Fibroblast of mammary gland (primary cell): ENCODE results near the gene GARRE1.

ENCODE experiments used
- DNase-seq: peaks from one replicate; pipeline ENCODE4 v3.0.0-alpha.2; 2010; ENCODE audit warnings: low read depth
- H3K4me3 ChIP-seq: 2 replicates; pipeline ENCODE4 v1.5.1; 2011; ENCODE audit warnings: low read depth, mild to moderate bottlenecking, low read length, moderate library complexity; ENCODE audit not compliant: control insufficient read depth
- TF ChIP-seq, protein P1 (sequence below): conservative IDR thresholded peaks from 2 replicates; pipeline ENCODE4 v1.5.1; 2011; ENCODE audit warnings: low read depth, low read length, inconsistent platforms; ENCODE audit not compliant: control insufficient read depth, insufficient read depth

Gene GARRE1

DNA sequence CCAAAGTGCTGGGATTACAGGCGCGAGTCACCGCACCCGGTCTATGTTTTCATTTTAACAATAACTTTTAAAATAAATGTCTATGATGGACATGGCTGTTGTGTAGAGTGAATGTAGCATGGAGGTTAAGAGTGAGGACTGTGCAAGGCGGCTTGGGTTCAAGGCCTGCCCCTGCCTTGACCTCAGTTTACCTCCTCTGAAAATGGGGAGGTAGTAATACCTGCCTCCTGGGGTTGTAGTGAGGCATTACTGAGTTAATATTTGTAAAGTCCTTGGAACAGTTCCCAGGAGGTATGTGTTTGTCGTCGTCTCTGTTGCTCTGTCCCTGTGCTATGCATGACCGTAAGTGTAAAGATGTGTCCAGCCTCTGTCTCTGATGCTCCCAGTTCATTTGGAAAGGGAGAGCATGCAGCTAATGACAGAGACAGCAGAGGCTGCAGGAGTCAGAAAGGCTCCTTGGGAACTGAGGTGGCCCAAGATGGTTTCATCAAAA lies 9.4 kb downstream of the GARRE1 start:
- no peak overlapping the region for H3K4me3 ChIP-seq
- TF ChIP-seq, protein P1, sequence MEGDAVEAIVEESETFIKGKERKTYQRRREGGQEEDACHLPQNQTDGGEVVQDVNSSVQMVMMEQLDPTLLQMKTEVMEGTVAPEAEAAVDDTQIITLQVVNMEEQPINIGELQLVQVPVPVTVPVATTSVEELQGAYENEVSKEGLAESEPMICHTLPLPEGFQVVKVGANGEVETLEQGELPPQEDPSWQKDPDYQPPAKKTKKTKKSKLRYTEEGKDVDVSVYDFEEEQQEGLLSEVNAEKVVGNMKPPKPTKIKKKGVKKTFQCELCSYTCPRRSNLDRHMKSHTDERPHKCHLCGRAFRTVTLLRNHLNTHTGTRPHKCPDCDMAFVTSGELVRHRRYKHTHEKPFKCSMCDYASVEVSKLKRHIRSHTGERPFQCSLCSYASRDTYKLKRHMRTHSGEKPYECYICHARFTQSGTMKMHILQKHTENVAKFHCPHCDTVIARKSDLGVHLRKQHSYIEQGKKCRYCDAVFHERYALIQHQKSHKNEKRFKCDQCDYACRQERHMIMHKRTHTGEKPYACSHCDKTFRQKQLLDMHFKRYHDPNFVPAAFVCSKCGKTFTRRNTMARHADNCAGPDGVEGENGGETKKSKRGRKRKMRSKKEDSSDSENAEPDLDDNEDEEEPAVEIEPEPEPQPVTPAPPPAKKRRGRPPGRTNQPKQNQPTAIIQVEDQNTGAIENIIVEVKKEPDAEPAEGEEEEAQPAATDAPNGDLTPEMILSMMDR: no peak
- no peak for DNase-seq

DNA sequence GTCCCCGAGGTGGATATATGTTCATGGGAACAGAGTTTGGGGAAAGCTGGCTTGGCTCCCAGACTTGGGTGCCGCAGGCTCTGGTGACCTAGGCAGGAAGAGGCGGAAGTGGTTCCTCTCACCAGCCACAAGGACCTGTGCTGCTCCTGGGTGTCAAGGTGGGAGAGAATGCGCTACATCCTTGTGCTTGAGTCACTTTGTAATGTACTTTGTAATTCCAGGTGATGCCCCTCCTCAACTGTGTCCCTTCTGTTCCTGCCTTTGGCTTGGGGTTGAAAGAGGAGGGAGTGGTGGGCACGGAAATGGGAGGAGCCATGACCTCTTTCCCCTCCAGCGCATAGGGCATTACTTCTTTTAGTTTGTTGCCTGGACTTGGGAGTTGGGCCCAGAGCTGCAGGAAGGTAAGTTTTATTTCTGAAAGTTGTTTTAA lies 10.9 kb downstream of the GARRE1 start:
- TF ChIP-seq, protein P1: no peak
- no peak for DNase-seq

DNA sequence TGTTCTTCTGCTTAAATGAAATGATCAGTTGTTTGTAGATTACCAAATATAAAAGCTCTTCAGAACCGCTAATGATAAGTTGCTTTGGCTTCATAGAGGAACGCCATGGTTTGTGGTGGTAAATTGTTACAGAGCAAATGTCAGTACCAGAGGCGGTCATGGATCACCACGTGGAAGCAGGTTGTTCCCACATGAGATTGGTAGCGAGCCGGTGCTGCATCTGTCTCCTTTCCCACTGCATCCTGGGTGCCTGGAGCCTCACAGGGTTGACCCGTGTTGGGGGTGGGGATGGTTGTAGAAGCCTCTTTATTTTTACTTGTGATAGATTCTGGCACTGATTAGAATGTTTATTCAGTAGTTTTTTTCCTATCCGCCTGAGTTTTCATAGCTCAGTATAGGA lies 14.7 kb downstream of the GARRE1 start:
- H3K4me3 ChIP-seq: no peak overlapping the region
- TF ChIP-seq, protein P1: no peak
- DNase-seq: no peak

More for the DNA sequence above, 10.9 kb downstream of the GARRE1 start:
- H3K4me3 ChIP-seq: no peak overlapping the region

DNA sequence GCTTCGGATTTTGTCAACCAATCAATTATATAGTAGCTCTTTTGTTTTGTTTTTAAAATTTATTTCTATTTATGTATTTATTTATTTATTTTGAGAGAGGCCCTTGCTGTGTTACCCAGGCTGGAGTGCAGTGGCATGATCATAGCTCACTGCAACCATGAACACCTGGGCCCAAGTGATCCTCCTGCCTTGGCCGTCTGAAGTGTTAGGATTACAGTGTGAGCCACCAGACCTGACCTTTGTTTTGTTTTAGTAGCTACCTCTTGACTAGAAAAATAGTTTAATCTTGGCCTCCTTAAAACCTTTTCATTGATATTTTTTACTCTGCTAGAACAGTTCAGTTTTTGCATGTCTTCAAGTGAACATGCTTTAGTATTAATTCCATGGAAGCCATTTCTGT lies 15.1 kb downstream of the GARRE1 start:
- DNase-seq: no peak
- H3K4me3 ChIP-seq: no peak overlapping the region
- TF ChIP-seq, protein P1: no peak

DNA sequence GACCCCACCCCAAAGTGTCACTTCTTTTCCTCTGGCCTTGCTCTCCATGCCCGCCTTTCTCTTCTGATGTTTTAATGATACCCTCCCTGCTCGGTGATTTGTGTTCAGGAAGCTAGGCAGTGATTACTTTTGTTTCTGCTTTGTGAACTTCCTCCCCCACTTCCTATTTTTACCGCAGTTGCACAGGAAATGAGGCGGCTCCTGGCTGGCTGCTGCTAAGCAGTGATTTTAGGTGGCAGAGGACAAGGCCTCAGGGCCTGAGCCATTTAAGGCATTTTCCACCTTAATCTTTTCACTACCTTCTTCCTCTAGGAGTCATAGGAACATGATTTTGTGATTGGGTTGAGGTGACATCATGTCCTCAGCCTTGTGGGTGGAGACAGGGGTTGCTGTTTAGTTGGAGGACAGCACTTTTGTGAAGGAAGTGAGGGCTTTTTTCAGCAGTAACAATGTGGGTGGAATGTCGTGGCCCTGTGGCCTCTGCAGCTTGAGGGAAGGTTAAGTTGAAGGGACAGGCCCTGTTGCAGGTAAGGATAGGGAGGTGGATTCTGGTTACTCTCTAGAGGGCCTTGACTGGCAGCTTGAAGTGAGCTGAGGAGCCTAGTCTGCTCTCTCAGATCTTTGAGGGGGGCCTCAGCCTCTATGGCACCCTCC lies 15.7 kb downstream of the GARRE1 start:
- no peak overlapping the region for H3K4me3 ChIP-seq
- DNase-seq: peak; percentile 50
- TF ChIP-seq, protein P1: no peak

DNA sequence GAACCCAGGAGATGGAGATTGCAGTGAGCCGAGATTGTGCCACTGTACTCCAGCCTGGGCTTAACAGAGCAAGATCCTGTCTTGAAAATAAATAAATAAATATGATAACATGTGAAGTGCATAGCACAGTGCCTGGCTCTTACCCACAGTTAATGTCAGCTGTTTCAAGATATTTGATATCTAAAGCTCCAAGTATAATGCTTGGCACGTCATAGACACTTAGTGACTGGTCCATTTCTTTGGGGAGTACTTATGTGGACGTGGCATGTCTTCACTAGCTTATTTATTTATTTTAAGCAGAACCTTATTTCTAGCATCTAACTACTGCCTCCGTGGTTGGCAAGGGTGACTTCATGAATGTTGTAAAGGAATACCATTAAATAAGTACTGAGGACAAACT lies 18.8 kb downstream of the GARRE1 start:
- TF ChIP-seq, protein P1: no peak
- DNase-seq: no peak
- H3K4me3 ChIP-seq: no peak overlapping the region
